Embryonic facial prominence (tissue), 1 donor: ENCODE results near the gene CCNO.

Source experiments
- DNase-seq: peaks from one replicate; pipeline ENCODE4 v3.0.0-alpha.2; 2016; ENCODE audit errors: extremely low spot score

CCNO gene

DNA sequence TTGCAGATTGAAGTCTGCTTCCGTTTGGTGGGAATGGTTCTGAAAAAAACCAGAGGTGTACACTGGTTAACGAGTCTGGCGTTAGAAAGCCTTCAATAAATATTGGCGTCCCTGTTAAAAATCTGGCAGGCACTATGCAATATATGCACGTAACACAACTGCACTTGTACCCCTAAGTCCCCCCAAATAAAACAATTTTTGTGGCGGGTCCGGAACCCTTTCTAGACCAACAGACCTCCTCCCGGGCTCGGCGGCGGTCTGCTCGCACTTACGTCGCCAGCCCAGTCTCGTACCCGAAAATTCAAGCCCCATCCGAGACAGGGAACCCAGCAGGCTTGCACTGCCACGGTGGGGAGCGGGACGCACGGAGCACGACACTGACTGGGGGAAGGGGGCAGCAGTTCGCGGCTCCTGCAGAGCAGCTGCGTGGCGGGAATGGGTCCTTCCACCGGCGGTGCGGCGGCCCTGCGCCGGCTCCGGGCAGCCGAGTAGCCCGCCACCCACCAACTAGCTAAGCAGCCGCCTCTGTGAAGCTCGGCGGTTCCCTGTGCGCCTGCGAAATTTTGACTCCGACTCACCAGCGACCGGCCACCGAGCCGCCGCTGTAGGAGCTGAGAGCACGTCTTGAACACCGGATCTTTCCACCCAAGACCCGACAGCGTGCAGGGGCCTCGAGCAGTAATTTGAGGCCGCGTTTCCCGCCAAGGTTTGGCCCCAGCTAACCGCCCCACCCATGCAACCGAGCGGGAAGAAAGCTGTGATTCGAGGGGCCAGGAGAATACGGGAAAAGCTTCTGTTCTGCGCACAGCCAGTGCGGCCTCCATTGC is 10.2 kb downstream of the CCNO start:
- no peak for DNase-seq

DNA sequence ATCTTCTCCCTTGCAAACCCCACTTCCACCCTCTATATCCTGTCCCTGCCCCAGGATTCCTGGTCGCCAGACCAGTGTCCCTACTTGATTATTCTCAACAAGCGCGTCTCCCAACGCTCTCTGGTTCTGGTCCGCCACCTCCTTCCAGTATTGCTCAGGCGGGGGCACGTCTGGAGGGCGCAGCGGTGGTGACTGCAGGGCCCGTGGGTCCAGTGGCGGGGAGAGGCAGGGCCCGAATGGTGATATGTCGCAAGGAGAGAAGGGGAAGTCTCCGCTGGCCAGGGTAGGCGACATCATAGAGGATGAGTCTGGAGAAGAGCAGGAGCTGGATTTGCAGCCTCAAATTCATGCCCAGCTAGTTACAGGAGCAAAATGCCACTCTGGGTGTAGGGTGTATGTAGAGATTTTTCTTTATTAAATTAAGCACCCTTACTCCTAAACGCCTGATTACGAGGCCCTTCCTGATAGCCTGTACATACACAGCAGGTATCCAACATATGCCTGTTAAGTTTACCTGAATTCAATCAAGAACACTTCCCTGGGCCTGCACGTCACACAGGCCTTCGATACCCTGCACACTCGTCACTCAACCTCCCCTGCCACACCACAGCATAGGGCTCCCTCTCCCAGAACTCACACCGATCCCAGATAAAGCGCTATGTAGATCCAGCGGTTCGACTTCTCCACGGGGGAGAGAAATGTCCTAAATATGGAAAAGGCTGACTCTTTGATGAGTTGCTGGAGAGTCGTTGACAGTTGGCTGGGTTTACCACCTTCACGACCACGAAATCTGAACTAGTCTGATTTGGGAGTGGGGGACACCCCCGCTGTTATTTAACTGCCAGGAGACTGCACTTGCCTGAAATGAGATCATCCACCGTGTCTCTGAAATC is 11.1 kb downstream of the CCNO start:
- no peak for DNase-seq

DNA sequence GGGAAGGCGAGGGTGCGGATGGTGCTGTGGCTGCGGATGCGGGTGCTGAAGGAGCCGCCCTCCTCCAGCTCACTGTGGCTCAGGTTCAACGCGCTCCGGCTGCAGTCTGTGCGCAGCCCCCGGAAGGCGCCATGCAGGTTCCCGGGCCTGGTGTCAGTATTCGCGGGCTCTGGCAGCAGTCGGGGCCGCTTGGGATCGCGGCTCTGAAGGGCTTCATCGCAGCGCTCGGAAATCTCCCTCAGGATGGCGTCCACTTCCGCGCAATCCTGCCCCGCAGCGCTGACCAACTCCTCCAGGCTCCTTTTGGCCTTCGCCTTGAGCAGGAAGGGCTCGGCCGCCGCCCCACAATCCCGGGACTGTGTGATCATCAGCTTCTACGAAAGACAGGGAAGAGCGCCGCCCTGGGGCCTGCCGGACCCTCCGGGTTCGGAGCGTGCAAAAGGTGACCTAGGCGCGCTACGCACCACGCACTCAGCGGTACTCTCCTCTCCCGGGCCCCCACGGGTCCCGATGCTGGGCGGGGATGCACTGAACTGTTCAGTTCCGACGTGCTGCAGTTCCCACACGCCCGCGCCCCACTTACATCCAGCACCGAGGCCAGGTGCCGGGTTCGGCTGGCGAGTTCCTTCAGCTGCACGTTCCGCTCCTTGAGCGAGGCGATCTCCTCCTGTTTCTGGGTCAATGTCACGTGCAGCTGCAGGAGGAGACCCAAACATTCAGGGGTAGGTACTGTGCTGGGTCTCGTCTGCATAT is 12.8 kb downstream of the CCNO start:
- no peak for DNase-seq

DNA sequence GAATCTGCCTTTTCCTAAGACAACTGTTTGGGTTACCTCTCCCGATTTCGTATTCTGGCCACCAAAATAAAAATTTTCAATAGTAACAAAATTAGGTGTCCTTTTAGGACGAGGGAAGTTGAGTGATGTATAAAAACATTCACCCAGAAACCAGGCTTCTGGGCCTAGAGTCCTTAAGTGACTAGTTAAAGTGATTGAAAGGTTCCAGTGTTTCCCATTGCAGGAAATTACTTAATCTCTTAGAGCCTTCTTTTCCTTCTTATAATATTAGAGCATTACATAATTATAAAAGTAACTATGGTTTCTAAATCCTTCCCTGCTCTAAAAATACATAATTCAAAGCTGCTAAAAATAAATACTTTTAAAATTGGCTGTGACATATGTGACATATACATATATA is 13.6 kb downstream of the CCNO start:
- no peak for DNase-seq

DNA sequence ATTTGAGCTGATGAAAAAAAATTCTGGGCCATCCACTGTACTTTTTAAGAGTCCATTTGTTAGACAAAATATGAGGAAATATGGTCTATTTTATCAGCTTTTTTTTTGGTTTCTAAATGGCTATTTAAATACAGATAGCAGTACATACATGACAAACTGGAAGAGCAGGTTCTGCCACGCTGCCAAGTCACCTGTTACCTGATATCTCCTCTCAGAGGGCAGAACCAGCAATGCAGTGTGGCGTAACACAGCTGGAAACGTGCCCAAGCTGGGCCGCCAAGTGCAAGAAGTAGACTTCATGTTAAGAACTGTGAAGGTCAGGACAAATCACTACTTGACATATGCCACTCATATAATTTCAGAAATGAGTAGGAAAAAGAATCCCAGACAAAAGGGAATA is 14.4 kb downstream of the CCNO start:
- DNase-seq: no peak

DNA sequence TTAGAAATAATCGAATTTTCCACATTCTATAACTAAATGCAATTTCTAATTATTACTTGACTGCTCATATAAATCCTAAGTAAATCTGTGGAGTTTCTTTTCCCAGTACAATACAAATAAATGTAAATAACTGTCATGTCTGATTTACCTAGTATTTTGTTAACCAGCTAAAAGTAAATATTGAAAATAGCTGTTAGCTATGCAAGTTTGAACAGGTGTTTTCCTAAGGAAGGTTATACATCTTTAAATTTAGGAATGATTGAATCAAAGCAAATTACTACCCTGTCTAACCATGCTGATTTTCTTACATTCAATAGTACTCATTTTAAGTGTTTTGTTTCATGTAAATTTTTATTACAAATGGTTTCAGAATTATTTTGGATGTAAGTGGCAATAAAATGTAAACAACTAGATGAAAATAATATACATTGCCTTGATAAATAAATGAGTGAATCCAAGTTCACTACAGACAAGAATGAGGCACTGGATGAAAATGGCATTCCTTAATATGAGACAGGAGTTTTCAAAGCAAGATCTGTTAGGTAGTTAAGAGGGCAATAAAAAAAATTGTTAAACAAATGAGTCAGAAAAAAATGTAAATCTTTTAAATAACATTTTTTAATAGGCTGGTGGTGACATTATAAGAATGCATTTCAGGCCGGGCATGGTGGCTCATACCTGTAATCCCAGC is 22.1 kb downstream of the CCNO start:
- DNase-seq: no peak

DNA sequence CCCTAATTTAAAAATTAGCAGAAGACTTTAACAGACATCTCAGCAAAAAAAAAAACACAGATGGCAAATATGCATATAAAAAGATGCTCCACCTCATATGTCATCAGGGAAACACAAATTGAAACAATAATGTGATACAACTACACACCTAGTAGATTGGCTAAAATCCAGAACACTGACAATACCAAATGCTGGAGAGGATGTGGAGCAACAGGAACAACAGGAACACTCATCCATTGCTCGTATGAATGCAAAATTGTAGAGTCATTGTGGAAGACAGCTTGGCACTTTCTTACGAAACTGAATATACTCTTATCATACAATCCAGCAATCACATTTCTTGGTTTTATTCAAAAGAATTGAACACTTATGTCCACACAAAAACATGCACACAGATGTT is 28.4 kb downstream of the CCNO start:
- no peak for DNase-seq

DNA sequence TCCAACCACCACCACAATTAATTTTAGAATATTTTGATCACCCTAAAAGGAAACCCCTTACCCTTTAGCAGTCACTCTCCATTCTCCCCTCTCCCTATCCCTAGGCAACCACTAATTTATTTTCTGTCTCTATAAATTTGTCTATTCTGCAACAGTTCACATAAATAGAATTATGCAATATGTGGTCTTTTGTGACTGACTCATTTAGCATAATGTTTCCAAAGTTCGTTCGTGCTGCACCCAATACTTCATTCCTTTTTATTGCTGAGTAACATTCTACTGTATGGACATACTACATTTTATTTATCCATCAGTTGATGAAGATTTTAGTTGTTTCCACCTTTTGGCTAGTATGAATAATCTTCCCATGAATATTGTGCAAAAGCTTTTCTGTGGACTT is 42.2 kb downstream of the CCNO start:
- DNase-seq: no peak

DNA sequence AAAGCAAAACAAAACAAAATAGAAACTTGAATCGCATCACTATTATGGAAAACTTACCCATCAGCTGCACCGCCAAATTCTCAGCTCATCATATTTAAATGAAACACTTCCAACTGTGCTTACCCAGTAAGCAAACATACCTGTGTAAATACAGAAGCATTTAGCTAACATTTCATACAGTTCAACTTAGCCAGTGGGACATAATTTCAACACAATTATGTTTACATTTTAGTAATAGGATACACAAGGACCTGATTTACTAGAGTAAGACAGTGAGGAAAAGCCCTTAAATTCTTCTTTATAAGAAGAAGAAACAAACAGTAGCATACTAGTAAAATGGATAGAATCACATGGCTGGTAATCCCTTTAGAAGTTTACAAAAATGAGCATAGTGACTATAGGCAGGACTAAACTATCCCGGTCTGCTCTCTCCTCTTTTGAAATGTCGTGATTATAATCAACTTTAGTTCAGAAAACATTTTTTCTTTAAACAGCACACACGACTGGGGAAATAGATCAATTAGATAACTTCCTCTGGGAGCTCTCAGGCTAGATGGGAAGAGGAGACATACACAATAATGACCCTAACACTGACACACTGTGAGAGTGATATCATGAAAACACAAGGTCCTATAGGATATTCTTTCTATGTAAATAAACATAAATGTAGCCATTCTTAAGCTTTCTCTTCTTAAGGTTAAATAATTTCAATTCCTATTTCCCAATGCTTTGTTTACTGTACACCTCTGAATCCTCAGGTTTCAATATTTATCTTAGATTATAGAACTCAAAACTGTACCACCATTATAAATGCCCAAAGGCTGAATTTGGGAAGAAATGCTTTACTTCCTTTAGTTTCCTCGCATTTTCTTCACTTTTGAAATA is 44.5 kb downstream of the CCNO start:
- DNase-seq: no peak

DNA sequence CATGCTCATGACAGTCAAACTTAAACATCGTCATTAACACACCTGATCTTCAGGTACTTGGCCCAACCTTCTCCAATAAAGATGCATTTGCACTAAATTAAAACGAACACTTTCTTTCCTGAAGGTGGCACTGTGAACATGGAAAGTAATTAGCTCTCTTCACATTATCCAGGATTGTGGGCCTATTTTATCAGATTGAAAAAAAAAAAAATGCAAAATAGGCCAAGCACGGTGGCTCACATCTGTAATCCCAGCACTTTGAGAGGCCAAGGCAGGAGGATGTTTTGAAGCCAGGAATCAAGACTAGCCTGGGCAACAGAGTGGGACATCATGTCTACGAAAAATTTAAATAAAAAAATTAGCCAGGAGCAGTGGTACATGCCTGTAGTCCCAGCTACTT is 46.0 kb downstream of the CCNO start:
- DNase-seq: no peak
